ENCODE data around the gene MOG.
A peak's percentile ranks its signal among the peaks of the same experiment; 100 is the strongest.

MOG gene

DNA sequence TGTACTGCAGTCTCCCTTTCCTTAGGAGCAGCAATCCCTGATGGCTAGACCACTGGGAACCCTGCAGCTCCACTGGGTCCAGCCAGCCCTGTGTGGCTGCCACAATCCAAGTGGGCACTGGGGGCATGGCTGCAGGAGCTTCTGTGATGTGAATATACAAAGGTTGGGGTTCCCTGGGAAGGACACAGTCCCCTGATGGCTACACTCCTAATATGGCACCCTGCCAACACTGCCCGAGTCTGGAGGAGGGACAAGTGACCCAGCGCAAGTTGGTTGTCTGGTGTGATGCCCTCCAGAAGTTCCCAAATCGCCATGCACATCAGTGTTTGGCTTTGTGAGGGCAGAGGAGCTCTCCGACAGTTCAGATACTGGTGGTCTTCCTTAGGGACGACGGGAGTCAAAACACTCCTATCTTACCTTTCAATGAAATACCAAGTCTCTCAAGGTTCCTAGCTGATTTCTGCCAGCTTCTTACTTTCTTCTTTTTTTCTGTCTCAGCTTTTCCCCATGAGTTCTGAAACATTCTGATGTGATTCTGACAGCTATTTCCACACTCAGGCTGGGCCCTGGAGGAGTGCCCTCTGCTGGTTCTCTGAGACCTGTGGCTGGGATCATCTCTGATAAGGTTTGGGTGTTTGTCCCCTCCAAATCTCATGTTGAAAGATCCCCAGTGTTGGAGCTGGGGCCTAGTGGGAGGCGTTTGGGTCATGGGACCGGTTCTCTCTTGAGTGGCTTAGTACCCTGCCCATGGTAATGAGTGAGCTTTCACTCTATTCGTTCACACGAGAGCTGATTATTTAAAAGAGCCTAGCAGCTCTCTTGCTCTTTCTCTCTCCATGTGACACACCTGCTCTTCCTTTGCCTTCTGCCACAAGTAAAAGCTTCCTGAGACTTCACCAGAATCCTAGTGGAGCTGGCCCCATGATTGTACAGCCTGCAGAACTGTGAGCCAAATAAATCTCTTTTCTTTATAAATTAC, 39.5 kb downstream of the MOG start:
- no peak for TF ChIP-seq JUND (IDR thresholded peaks at IDR 0.05; ENCODE audit: low read depth)
- DNase-seq (ENCODE audit: low read depth in 1 of 2, low spot score in 1 of 2), result peak in 1 of 2 experiments; percentile 29
- in situ Hi-C loops (cut with HindIII; ENCODE audit: low pct_unique_long_range_greater_than_20kb, low sequenced_read_pairs), result no loop called here

DNA sequence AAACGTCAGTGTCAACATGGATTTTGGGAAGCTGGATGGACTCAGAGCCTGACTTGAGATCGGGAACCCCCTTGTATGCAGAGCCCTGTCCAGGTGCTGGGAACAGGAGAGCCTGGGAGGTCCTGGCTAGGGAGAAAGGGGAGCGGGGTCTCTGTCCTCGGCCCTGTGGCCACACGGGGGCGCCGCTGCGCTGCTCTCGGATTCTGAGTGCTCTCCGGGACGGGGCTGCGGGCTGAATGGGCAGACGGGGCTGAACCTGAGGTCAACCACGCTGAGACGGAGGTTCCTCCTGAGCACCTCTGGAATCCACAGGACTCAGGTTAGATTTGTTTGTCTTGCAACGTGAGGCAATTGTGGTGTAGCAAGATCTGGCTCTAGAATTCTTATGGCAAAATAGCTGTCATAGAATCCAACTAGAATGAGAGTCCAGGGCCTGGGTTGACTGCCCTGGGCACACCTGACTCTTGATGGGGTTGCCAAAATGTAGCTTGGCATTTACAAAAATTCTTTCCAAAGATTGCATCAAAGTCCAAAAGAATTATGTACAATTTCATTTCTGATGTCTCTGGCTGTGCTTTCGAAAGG, 45.7 kb downstream of the MOG start:
- DNase-seq (ENCODE audit: low read depth in 1 of 2, low spot score in 1 of 2), result peak in 1 of 2 experiments; percentile 40
- TF ChIP-seq JUND (IDR thresholded peaks at IDR 0.05; ENCODE audit: low read depth), result no peak
- in situ Hi-C loops (cut with HindIII; ENCODE audit: low pct_unique_long_range_greater_than_20kb, low sequenced_read_pairs), result no loop called here

GRCh38 chr6:29705389-29706231, 48.7 kb downstream of the MOG start:
- DNase-seq (ENCODE audit: low read depth in 1 of 2, low spot score in 1 of 2), result peak; percentile 48 to 84
- in situ Hi-C loops (cut with HindIII; ENCODE audit: low pct_unique_long_range_greater_than_20kb, low sequenced_read_pairs), result no loop called here
- TF ChIP-seq JUND (IDR thresholded peaks at IDR 0.05; ENCODE audit: low read depth), result no peak

GRCh38 chr6:29708432-29709179, 51.7 kb downstream of the MOG start:
- in situ Hi-C loops (cut with HindIII; ENCODE audit: low pct_unique_long_range_greater_than_20kb, low sequenced_read_pairs), result no loop called here
- no peak for DNase-seq (ENCODE audit: low read depth in 1 of 2, low spot score in 1 of 2)
- no peak for TF ChIP-seq JUND (IDR thresholded peaks at IDR 0.05; ENCODE audit: low read depth)

- no peak for DNase-seq (ENCODE audit: low read depth in 1 of 2, low spot score in 1 of 2)
- TF ChIP-seq JUND (IDR thresholded peaks at IDR 0.05; ENCODE audit: low read depth), result no peak
- in situ Hi-C loops (cut with HindIII; ENCODE audit: low pct_unique_long_range_greater_than_20kb, low sequenced_read_pairs), result no loop called here
These were observed 52.3 kb downstream of the MOG start for GRCh38 chr6:29709188-29709587.

GRCh38 chr6:29710281-29710941, 53.5 kb downstream of the MOG start:
- no peak for TF ChIP-seq JUND (IDR thresholded peaks at IDR 0.05; ENCODE audit: low read depth)
- in situ Hi-C loops (cut with HindIII; ENCODE audit: low pct_unique_long_range_greater_than_20kb, low sequenced_read_pairs), result no loop called here
- no peak for DNase-seq (ENCODE audit: low read depth in 1 of 2, low spot score in 1 of 2)

DNA sequence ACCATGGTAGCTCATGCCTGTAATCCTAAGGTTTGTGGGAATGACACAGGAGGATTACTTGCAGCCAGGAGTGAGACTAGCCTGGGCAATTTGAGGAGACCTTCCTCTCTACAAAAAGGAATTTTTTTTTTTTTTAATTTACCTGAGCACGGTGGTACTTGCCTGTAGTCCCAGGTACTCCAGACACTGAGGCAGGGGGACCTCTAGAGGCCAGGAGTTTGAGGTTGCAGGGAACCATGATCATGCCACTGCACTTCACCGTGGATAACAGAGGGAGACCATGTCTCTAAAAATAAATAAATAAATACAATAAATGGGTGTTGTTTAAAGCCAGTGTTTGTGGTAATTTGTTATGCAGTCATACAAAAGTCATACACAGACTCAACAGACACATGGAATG, 64.0 kb downstream of the MOG start:
- DNase-seq (ENCODE audit: low read depth in 1 of 2, low spot score in 1 of 2), result peak in 1 of 2 experiments; percentile 12
- TF ChIP-seq JUND (IDR thresholded peaks at IDR 0.05; ENCODE audit: low read depth), result no peak
- in situ Hi-C loops (cut with HindIII; ENCODE audit: low pct_unique_long_range_greater_than_20kb, low sequenced_read_pairs), result no loop called here

All from T47D (cell line).